ENCODE measurements around the gene ESR2. TPM values are rescaled to one million over a fixed set of nuclear protein-coding genes. Genes with fewer than 3 reads are reported as not detected.

ESR2 gene
- total RNA-seq, 1 experiment from 2014 or later: 0.15 TPM

GRCh38 chr14:64227856-64228255, 66.3 kb downstream of the ESR2 start:
- no peak overlapping the region for H3K18ac ChIP-seq (ENCODE audit: insufficient read length, low read depth, low read length)

More at GRCh38 chr14:64227856-64228255, 66.3 kb downstream of the ESR2 start:
- Histone ChIP-seq H3K79me1 (ENCODE audit: insufficient read depth, low read depth, low read length, poor library complexity, severe bottlenecking) (no peaks in the 10 kb centered on the region), H3K9me3 (ENCODE audit: control insufficient read depth, low read depth, low read length) (no peaks in the 10 kb centered on the region), H4K5ac (ENCODE audit: insufficient read length, low read depth, low read length) (no peak overlapping the region), H2BK20ac (ENCODE audit: low read depth, low read length, poor library complexity, severe bottlenecking) (no peak overlapping the region), H3K27me3 (ENCODE audit: insufficient read depth, low read length) (no peaks in the 10 kb centered on the region), H3K23ac (ENCODE audit: insufficient read length, low read depth, low read length) (no peak overlapping the region), H3T11ph (ENCODE audit: low read length) (no peak overlapping the region), H4K8ac (replicated peaks; ENCODE audit: insufficient read length, low read depth, low read length) (no peak overlapping the region), H3K27ac (ENCODE audit: insufficient read length, low read depth, low read length) (no peak overlapping the region), H4K20me1 (ENCODE audit: control insufficient read depth, insufficient read depth, insufficient read length) (no peaks in the 10 kb centered on the region), H3K4me1 (ENCODE audit: insufficient read depth, low read length) (no peaks in the 10 kb centered on the region), H3K9ac (ENCODE audit: extremely low read depth, insufficient read length, low read length) (no peak overlapping the region), H3K4ac (ENCODE audit: low read depth, low read length) (no peak overlapping the region), H3K4me2 (ENCODE audit: insufficient read depth, insufficient read length, low read length) (no peak overlapping the region), H4K91ac (ENCODE audit: insufficient read length, low read depth, low read length) (no peak overlapping the region), H2AFZ (ENCODE audit: low read length) (no peak overlapping the region), H2BK5ac (ENCODE audit: insufficient read length, low read length) (no peak overlapping the region), H2BK12ac (ENCODE audit: insufficient read length, low read depth, low read length) (no peak overlapping the region), H2BK15ac (ENCODE audit: low read depth, low read length) (no peak overlapping the region), H3K14ac (ENCODE audit: insufficient read depth, low read length) (no peak overlapping the region), H3K56ac (ENCODE audit: insufficient read length, low read depth, low read length) (no peak overlapping the region), H2AK5ac (ENCODE audit: insufficient read length, low read length) (no peak overlapping the region), H2BK120ac (ENCODE audit: low read depth, low read length, poor library complexity, severe bottlenecking) (no peak overlapping the region), H3K79me2 (ENCODE audit: insufficient read depth, low read length) (no peaks in the 10 kb centered on the region), H3K23me2 (ENCODE audit: insufficient read length, low read depth, low read length, poor library complexity, severe bottlenecking) (no peaks in the 10 kb centered on the region)
- Mint-ChIP-seq H3K4me1 (no peaks in the 10 kb centered on the region), H3K36me3 (ENCODE audit: insufficient read depth in 1 of 3, low read depth in 3 of 3) (peaks cover 11 to 47% (median 41%) of the 10 kb centered on the region in 3 experiments; a peak in 6 of 7 replicates), H3K27ac (no peak overlapping the region), H3K9me3 (no peaks in the 10 kb centered on the region), H3K27me3 (ENCODE audit: low read depth) (no peaks in the 10 kb centered on the region), H3K4me3 (no peak overlapping the region)
- WGBS (ENCODE audit: extremely low coverage, insufficient read length, low lambda C conversion rate): no CpG with 5 or more reads among the region's 1 CpG
- DNase-seq: no peak
- no peak for TF ChIP-seq CTCF (conservative IDR thresholded peaks at IDR 0.05)
